Fibroblast of the aortic adventitia (primary cell): ENCODE measurements around the gene DDX6. TPM values are rescaled to one million over a fixed set of nuclear protein-coding genes. Genes with fewer than 3 reads are reported as not detected.

Experiments
- DNase-seq: peaks from one replicate; pipeline ENCODE4 v3.0.0-alpha.2; 2010; ENCODE audit warnings: low read depth
- H3K4me3 ChIP-seq: 2 replicates; pipeline ENCODE4 v1.5.1; 2011; ENCODE audit warnings: low read depth, mild to moderate bottlenecking, control low read depth, low read length, moderate library complexity
- CTCF ChIP-seq: IDR thresholded peaks from 2 replicates; pipeline ENCODE4 v1.5.1; 2011; ENCODE audit warnings: mild to moderate bottlenecking, low read length, control low read depth, inconsistent platforms; ENCODE audit not compliant: insufficient read depth
- small RNA-seq: library from RNA; depleted of rRNA; stranded (forward); fragments of <200 nt; gene quantifications from one replicate; pipeline ENCODE3, GENCODE V24; 2012
- total RNA-seq: library from RNA; depleted of rRNA; stranded (reverse); fragments of >200 nt; gene quantifications from 2 replicates; pipeline ENCODE4 v1.2.3, GENCODE V29; 2012; ENCODE audit warnings: low replicate concordance

DDX6 gene
- total RNA-seq, 1 donor, result 174 TPM

- DNase-seq, result no peak
- no peak for TF ChIP-seq CTCF
These were observed 85.7 kb downstream of the DDX6 start for GRCh38 chr11:118705111-118705741.

GRCh38 chr11:118703563-118704106, 87.3 kb downstream of the DDX6 start:
- DNase-seq, result no peak
- no peak overlapping the region for H3K4me3 ChIP-seq
- TF ChIP-seq CTCF, result no peak

More at GRCh38 chr11:118705111-118705741, 85.7 kb downstream of the DDX6 start:
- H3K4me3 ChIP-seq, result no peak overlapping the region

DNA sequence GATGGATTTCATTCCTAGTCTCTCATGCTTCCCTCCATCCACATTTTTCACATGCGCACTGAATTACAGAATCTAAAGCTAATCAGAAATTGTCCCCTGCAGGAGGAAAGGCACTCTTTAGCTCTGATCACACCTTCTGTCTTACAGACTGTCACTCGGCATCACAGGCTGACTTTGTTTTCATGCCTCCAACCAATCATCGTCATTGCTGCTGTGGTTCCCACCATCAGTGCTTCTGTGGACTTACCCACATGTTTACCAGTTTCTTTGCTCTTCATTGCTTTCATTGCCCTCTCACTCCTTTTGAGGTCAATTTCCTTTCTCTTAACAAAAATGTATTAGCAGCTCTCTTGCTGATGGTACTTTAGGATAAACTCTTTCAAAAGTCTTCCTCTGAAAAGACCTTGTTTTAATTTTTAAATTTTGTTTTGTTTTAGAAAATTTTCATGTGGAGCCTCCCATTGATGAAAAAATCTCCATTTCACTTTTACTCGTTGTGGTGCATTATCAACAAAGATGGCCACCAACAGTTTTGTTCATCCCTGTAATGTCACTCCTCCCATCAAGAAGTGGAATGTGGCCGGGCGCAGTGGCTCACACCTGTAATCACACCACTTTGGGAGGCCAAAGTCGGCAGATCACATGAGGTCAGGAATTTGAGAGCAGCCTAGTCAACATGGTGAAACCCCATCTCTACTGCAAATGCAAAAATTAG, 91.3 kb downstream of the DDX6 start:
- no peak for DNase-seq
- no peak for TF ChIP-seq CTCF
- no peak overlapping the region for H3K4me3 ChIP-seq

Small RNA genes within 50 kb of the gene (small RNA-seq; reads per million reads assigned to genes)
- not detected for gene AP004609.2
- not detected for gene RF00019
- gene RNU6-376P, result not detected

Other genes starting within 250 kb of the DDX6 start
- 46.5 and 66.6 TPM in 2 replicates for gene IFT46, start 225.2 kb downstream of the DDX6 start, total RNA-seq
- gene ARCN1, start 218.8 kb downstream of the DDX6 start, total RNA-seq, result 72.4 and 210 TPM in 2 replicates
- gene PHLDB1, start 183.5 kb downstream of the DDX6 start, total RNA-seq, result 49.1 and 93.5 TPM in 2 replicates
- gene TREH, start 111.5 kb downstream of the DDX6 start, total RNA-seq, result not detected in 2 replicates
- gene CXCR5, start 92.7 kb upstream of the DDX6 start, total RNA-seq, result not detected in 2 replicates
- gene BCL9L, start 134.8 kb upstream of the DDX6 start, total RNA-seq, result 17.7 and 19.5 TPM in 2 replicates
- not detected in 2 replicates for gene UPK2, start 165.1 kb upstream of the DDX6 start, total RNA-seq
- gene FOXR1, start 180.6 kb upstream of the DDX6 start, total RNA-seq, result not detected in 2 replicates
- gene CENATAC, start 207.0 kb upstream of the DDX6 start, total RNA-seq, result 30.9 and 63.4 TPM in 2 replicates
- 796 and 2,500 TPM in 2 replicates for gene RPS25, start 227.2 kb upstream of the DDX6 start, total RNA-seq
- gene TRAPPC4, start 227.6 kb upstream of the DDX6 start, total RNA-seq, result 61.2 and 79.9 TPM in 2 replicates
- gene SLC37A4, start 239.7 kb upstream of the DDX6 start, total RNA-seq, result 13.4 and 15.5 TPM in 2 replicates